K562 (cell line): Measurements from ENCODE around the gene SPTLC1. TPM values are rescaled to one million over a fixed set of nuclear protein-coding genes. Genes with fewer than 3 reads are reported as not detected.

Experiments used
- BDP1 ChIP-seq: IDR thresholded peaks from 3 replicates; pipeline ENCODE4 v1.6.1; 2011; ENCODE audit not compliant: insufficient read length, insufficient read depth
- EHMT2 ChIP-seq: fragments of 450-650 bp; IDR thresholded peaks from 2 replicates; pipeline ENCODE4 v1.6.1; 2018; ENCODE audit warnings: antibody characterized with exemption
- FOS ChIP-seq: IDR thresholded peaks from 3 replicates; pipeline ENCODE4 v1.6.1; 2011; ENCODE audit not compliant: insufficient read length; ENCODE audit errors: extremely low read depth
- GABPB1 ChIP-seq: sonication (generic); formaldehyde crosslinking; IDR thresholded peaks from 2 replicates; pipeline ENCODE4 v1.8.0; 2022; ENCODE audit warnings: mild to moderate bottlenecking, missing genetic modification reagents
- NBN ChIP-seq: fragments of 450-650 bp; IDR thresholded peaks from 2 replicates; pipeline ENCODE4 v1.6.1; 2016; ENCODE audit warnings: low read depth, mild to moderate bottlenecking
- POLR2G ChIP-seq: fragments of 200-400 bp; formaldehyde crosslinking; IDR thresholded peaks from 2 replicates; pipeline ENCODE4 v1.6.1; 2017; ENCODE audit warnings: low read depth, mild to moderate bottlenecking, antibody characterized with exemption, low read length, moderate library complexity
- PTBP1 ChIP-seq: fragments of 200-400 bp; formaldehyde crosslinking; IDR thresholded peaks from 2 replicates; pipeline ENCODE4 v1.6.1; 2017; ENCODE audit warnings: low read depth, low read length
- RFX1 ChIP-seq: fragments of 450-650 bp; IDR thresholded peaks from 2 replicates; pipeline ENCODE4 v1.6.1; 2016; ENCODE audit warnings: mild to moderate bottlenecking, moderate library complexity
- SMAD3 ChIP-seq: fragments of 450-650 bp; formaldehyde crosslinking; conservative IDR thresholded peaks from 2 replicates; pipeline ENCODE4 v1.4.0; 2020; ENCODE audit warnings: mild to moderate bottlenecking
- TBL1XR1 ChIP-seq, 2 experiments: IDR thresholded peaks; 2 replicates each; pipeline ENCODE4 v1.6.1; 2012; ENCODE audit warnings: improper control_type of control experiment in 2 of 2, low read length in 2 of 2, mild to moderate bottlenecking in 1 of 2
- ZNF384 ChIP-seq: IDR thresholded peaks from 2 replicates; pipeline ENCODE4 v1.6.1; 2012; ENCODE audit warnings: low read depth, low read length, improper control_type of control experiment
- ZNF766 ChIP-seq: fragments of 200-800 bp; sonication (Bioruptor generic); conservative IDR thresholded peaks from 2 replicates; pipeline ENCODE4 v1.6.1; 2016; ENCODE audit warnings: missing genetic modification characterization, missing compliant biosample characterization
- polyA plus RNA-seq, 8 experiments: library from polyadenylated mRNA; depleted of rRNA in 4 of 8; stranded (reverse) in 5 of 8; unstranded in 3 of 8; fragments of >200 nt; fragmentation: Nextera tagmentation in 2 of 8; fragmentation: Illumina TruSeq in 1 of 8; extraction: Ambion mirVana in 2 of 8; extraction: Trizol in 1 of 8; gene quantifications; 2 replicates each; pipeline versions ENCODE4 v1.2.1 to v1.2.3, GENCODE V29; 2011 to 2014; ENCODE audit warnings: inconsistent platforms in 1 of 8, missing spikeins in 1 of 8
- total RNA-seq, 7 experiments: library from RNA; depleted of rRNA in 6 of 7; stranded (reverse); fragments of >200 nt in 6 of 7; fragmentation: Illumina TruSeq in 2 of 7; extraction: Trizol in 2 of 7; gene quantifications; 2 replicates each; pipeline versions ENCODE4 v1.2.1 to v1.2.3, GENCODE V29; 2011 to 2021; ENCODE audit warnings: low replicate concordance in 1 of 7
- TF ChIP-seq, protein P1 (sequence below): sonication (generic); formaldehyde crosslinking; IDR thresholded peaks from 2 replicates; pipeline ENCODE4 v1.8.1; 2023; ENCODE audit warnings: mild to moderate bottlenecking, missing genetic modification reagents
- TF ChIP-seq, protein P2 (sequence below): fragments of 450-650 bp; formaldehyde crosslinking; IDR thresholded peaks from 2 replicates; pipeline ENCODE4 v1.4.0; 2020; ENCODE audit warnings: mild to moderate bottlenecking
- TF ChIP-seq, protein P3 (sequence below): fragments of 150-350 bp; IDR thresholded peaks from 2 replicates; pipeline ENCODE4 v1.6.1; 2014; ENCODE audit warnings: low read depth, mild to moderate bottlenecking, low read length, borderline replicate concordance
- TF ChIP-seq, protein P4 (sequence below): fragments of 250-450 bp; sonication (Bioruptor Pico); IDR thresholded peaks from 2 replicates; pipeline ENCODE4 v1.5.0; 2021
- TF ChIP-seq, protein P5 (sequence below), 2 experiments: IDR thresholded peaks in 1 of 2; conservative IDR thresholded peaks in 1 of 2; 2 replicates each; pipeline ENCODE4 v1.6.1; 2016; ENCODE audit warnings: low read depth in 2 of 2, mild to moderate bottlenecking in 1 of 2, missing compliant biosample characterization in 1 of 2, missing genetic modification characterization in 1 of 2, moderate library complexity in 1 of 2

The SPTLC1 gene
- total and polyA plus RNA-seq, 9 of the 15 experiments (the other 6 are each of a cell fraction or from before 2014, with no cell fraction given): 58.8 to 125 (median 84.5) TPM

DNA sequence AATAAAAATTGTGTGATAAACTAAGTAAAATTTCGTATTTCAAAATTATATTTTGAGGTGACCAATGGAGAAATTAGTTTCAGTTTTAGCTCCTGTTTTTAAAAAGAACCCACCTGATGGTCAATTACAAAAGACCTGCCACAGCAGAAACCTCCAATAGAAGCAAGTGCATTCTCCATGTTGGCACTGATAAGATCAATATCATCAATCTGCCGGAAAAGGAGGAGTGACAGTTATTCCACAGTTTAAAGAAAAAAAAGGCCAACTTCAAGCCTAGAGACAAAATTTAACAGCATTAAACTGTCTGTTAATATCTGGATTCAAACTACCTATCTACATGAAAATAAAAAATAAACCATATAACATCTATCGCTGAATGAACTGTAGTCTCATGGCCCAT, 67.7 kb downstream of the SPTLC1 start (continued):
- 0 out of 2 replicates have a peak, but pooled peaks have one; percentile 12 for TF ChIP-seq ZNF384
- TF ChIP-seq, protein P1, sequence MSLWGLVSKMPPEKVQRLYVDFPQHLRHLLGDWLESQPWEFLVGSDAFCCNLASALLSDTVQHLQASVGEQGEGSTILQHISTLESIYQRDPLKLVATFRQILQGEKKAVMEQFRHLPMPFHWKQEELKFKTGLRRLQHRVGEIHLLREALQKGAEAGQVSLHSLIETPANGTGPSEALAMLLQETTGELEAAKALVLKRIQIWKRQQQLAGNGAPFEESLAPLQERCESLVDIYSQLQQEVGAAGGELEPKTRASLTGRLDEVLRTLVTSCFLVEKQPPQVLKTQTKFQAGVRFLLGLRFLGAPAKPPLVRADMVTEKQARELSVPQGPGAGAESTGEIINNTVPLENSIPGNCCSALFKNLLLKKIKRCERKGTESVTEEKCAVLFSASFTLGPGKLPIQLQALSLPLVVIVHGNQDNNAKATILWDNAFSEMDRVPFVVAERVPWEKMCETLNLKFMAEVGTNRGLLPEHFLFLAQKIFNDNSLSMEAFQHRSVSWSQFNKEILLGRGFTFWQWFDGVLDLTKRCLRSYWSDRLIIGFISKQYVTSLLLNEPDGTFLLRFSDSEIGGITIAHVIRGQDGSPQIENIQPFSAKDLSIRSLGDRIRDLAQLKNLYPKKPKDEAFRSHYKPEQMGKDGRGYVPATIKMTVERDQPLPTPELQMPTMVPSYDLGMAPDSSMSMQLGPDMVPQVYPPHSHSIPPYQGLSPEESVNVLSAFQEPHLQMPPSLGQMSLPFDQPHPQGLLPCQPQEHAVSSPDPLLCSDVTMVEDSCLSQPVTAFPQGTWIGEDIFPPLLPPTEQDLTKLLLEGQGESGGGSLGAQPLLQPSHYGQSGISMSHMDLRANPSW: no peak
- TF ChIP-seq, protein P2, sequence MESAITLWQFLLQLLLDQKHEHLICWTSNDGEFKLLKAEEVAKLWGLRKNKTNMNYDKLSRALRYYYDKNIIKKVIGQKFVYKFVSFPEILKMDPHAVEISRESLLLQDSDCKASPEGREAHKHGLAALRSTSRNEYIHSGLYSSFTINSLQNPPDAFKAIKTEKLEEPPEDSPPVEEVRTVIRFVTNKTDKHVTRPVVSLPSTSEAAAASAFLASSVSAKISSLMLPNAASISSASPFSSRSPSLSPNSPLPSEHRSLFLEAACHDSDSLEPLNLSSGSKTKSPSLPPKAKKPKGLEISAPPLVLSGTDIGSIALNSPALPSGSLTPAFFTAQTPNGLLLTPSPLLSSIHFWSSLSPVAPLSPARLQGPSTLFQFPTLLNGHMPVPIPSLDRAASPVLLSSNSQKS (CRISPR knock-in tag): no peak
- TF ChIP-seq GABPB1: no peak
- TF ChIP-seq BDP1: no peak
- TF ChIP-seq SMAD3: no peak
- no peak for TF ChIP-seq POLR2G
- TF ChIP-seq, protein P3, sequence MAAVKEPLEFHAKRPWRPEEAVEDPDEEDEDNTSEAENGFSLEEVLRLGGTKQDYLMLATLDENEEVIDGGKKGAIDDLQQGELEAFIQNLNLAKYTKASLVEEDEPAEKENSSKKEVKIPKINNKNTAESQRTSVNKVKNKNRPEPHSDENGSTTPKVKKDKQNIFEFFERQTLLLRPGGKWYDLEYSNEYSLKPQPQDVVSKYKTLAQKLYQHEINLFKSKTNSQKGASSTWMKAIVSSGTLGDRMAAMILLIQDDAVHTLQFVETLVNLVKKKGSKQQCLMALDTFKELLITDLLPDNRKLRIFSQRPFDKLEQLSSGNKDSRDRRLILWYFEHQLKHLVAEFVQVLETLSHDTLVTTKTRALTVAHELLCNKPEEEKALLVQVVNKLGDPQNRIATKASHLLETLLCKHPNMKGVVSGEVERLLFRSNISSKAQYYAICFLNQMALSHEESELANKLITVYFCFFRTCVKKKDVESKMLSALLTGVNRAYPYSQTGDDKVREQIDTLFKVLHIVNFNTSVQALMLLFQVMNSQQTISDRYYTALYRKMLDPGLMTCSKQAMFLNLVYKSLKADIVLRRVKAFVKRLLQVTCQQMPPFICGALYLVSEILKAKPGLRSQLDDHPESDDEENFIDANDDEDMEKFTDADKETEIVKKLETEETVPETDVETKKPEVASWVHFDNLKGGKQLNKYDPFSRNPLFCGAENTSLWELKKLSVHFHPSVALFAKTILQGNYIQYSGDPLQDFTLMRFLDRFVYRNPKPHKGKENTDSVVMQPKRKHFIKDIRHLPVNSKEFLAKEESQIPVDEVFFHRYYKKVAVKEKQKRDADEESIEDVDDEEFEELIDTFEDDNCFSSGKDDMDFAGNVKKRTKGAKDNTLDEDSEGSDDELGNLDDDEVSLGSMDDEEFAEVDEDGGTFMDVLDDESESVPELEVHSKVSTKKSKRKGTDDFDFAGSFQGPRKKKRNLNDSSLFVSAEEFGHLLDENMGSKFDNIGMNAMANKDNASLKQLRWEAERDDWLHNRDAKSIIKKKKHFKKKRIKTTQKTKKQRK: no peak
- TF ChIP-seq FOS: no peak
- TF ChIP-seq PTBP1: no peak
- 0 out of 2 replicates have a peak, but pooled peaks have one; percentile 38 for TF ChIP-seq ZNF766 (CRISPR knock-in tag)
- TF ChIP-seq, protein P4, sequence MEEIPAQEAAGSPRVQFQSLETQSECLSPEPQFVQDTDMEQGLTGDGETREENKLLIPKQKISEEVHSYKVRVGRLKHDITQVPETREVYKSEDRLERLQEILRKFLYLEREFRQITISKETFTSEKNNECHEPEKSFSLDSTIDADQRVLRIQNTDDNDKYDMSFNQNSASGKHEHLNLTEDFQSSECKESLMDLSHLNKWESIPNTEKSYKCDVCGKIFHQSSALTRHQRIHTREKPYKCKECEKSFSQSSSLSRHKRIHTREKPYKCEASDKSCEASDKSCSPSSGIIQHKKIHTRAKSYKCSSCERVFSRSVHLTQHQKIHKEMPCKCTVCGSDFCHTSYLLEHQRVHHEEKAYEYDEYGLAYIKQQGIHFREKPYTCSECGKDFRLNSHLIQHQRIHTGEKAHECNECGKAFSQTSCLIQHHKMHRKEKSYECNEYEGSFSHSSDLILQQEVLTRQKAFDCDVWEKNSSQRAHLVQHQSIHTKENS (CRISPR knock-in tag): no peak
- no peak for TF ChIP-seq TBL1XR1 (IDR thresholded peaks at IDR 0.05; ENCODE audit: low read length in 2 of 2)
- no peak for TF ChIP-seq EHMT2
- TF ChIP-seq RFX1: no peak
- TF ChIP-seq, protein P5, sequence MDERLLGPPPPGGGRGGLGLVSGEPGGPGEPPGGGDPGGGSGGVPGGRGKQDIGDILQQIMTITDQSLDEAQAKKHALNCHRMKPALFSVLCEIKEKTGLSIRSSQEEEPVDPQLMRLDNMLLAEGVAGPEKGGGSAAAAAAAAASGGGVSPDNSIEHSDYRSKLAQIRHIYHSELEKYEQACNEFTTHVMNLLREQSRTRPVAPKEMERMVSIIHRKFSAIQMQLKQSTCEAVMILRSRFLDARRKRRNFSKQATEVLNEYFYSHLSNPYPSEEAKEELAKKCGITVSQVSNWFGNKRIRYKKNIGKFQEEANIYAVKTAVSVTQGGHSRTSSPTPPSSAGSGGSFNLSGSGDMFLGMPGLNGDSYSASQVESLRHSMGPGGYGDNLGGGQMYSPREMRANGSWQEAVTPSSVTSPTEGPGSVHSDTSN (CRISPR knock-in tag; IDR thresholded peaks at IDR 0.05; ENCODE audit: low read depth): no peak; the same call in 1 of the 2 replicates
- TF ChIP-seq, protein P5 (tag; conservative IDR thresholded peaks at IDR 0.05; ENCODE audit: low read depth): peak; percentile 83
- no peak for TF ChIP-seq NBN
